Neutrophil (primary cell): Measurements from ENCODE around the gene SCAND1.
A peak's percentile ranks its signal among the peaks of the same experiment; 100 is the strongest.

ENCODE experiments used
- H3K27ac ChIP-seq: fragments of 200-600 bp; sonication (generic); 2 replicates; pipeline ENCODE4 v1.5.1; 2016; ENCODE audit warnings: mild to moderate bottlenecking, moderate library complexity
- H3K27me3 ChIP-seq: fragments of 200-600 bp; sonication (generic); 2 replicates; pipeline ENCODE4 v1.6.0; 2016; ENCODE audit warnings: mild to moderate bottlenecking
- H3K36me3 ChIP-seq: fragments of 200-600 bp; sonication (generic); 2 replicates; pipeline ENCODE4 v1.5.1; 2017
- H3K4me1 ChIP-seq, 2 experiments: fragments of 200-600 bp in 1 of 2; sonication (generic) in 1 of 2; 1 replicate in 1 of 2; 2 replicates in 1 of 2; pipeline versions ENCODE4 v1.5.1 to v1.6.1; 2013 to 2016; ENCODE audit warnings: low read depth in 1 of 2, low read length in 1 of 2, mild to moderate bottlenecking in 1 of 2, moderate library complexity in 1 of 2; ENCODE audit not compliant: control insufficient read depth in 1 of 2, insufficient read depth in 1 of 2
- H3K4me3 ChIP-seq, 2 experiments: fragments of 200-600 bp in 1 of 2; sonication (generic) in 1 of 2; 1 replicate in 1 of 2; 2 replicates in 1 of 2; pipeline ENCODE4 v1.5.1; 2013 to 2016; ENCODE audit warnings: low read depth in 1 of 2, low read length in 1 of 2, mild to moderate bottlenecking in 1 of 2, moderate library complexity in 1 of 2
- H3K9me3 ChIP-seq: fragments of 200-600 bp; sonication (generic); 2 replicates; pipeline ENCODE4 v1.5.1; 2016
- CTCF ChIP-seq: fragments of 200-600 bp; sonication (generic); IDR thresholded peaks from 2 replicates; pipeline ENCODE4 v1.5.1; 2016; ENCODE audit warnings: antibody characterized with exemption

Gene SCAND1

GRCh38 chr20:35950093-35950492 lies 4.2 kb downstream of the SCAND1 start:
- Histone ChIP-seq H3K27ac (no peak overlapping the region), H3K9me3 (no peaks in the 10 kb centered on the region), H3K27me3 (no peaks in the 10 kb centered on the region), H3K36me3 (peaks cover 34% of the 10 kb centered on the region), H3K4me1 (peaks cover 26 to 27% of the 10 kb centered on the region in 2 experiments), H3K4me3 (no peak overlapping the region)
- no peak for TF ChIP-seq CTCF

- no peaks in the 10 kb centered on the region for H3K27me3 ChIP-seq
- H3K36me3 ChIP-seq: peaks cover 52% of the 10 kb centered on the region
- H3K4me1 ChIP-seq: peaks cover 12 to 13% of the 10 kb centered on the region in 2 experiments
- H3K27ac ChIP-seq: no peak overlapping the region
- no peaks in the 10 kb centered on the region for H3K9me3 ChIP-seq
- H3K4me3 ChIP-seq: no peak overlapping the region
- TF ChIP-seq CTCF: no peak
These were observed 6.4 kb downstream of the SCAND1 start for GRCh38 chr20:35947907-35948306.

GRCh38 chr20:35947489-35947888 lies 6.8 kb downstream of the SCAND1 start:
- peaks cover 7 to 9% of the 10 kb centered on the region in 2 experiments for H3K4me1 ChIP-seq
- H3K4me3 ChIP-seq: no peak overlapping the region
- no peaks in the 10 kb centered on the region for H3K9me3 ChIP-seq
- H3K27me3 ChIP-seq: no peaks in the 10 kb centered on the region
- H3K27ac ChIP-seq: no peak overlapping the region
- TF ChIP-seq CTCF: no peak
- peaks cover 54% of the 10 kb centered on the region for H3K36me3 ChIP-seq

- Histone ChIP-seq H3K36me3 (peaks cover 77% of the 10 kb centered on the region), H3K27me3 (no peaks in the 10 kb centered on the region), H3K4me1 (no peaks in the 10 kb centered on the region), H3K27ac (peak overlapping the region; percentile 41), H3K9me3 (no peaks in the 10 kb centered on the region), H3K4me3 (no peak overlapping the region)
- no peak for TF ChIP-seq CTCF
These were observed 12.1 kb downstream of the SCAND1 start for GRCh38 chr20:35942243-35942642.

- H3K36me3 ChIP-seq: peaks cover 76% of the 10 kb centered on the region
- H3K4me3 ChIP-seq: no peak overlapping the region
- H3K27me3 ChIP-seq: no peaks in the 10 kb centered on the region
- H3K27ac ChIP-seq: no peak overlapping the region
- H3K4me1 ChIP-seq: no peaks in the 10 kb centered on the region
- TF ChIP-seq CTCF: no peak
- no peaks in the 10 kb centered on the region for H3K9me3 ChIP-seq
These were observed 12.7 kb downstream of the SCAND1 start for GRCh38 chr20:35941620-35942019.

GRCh38 chr20:35939264-35939663 lies 15.0 kb downstream of the SCAND1 start:
- Histone ChIP-seq H3K27ac (no peak overlapping the region), H3K27me3 (no peaks in the 10 kb centered on the region), H3K9me3 (no peaks in the 10 kb centered on the region), H3K36me3 (peaks cover 78% of the 10 kb centered on the region), H3K4me1 (no peaks in the 10 kb centered on the region), H3K4me3 (no peak overlapping the region)
- no peak for TF ChIP-seq CTCF
